Small intestine (tissue), 7 donors: Measurements from ENCODE around the gene COL8A1. TPM values are rescaled to one million over a fixed set of nuclear protein-coding genes. Genes with fewer than 3 reads are reported as not detected.

Experiments used
- DNase-seq, 2 donors: peaks; one replicate each; pipeline versions ENCODE4 v3.0.0 to v3.0.0-alpha.2; 2013
- FAIRE-seq: peaks from 2 replicates; lab custom pipeline; 2012; peaks lifted over from hg19 to GRCh38; lab: Jason Lieb, UNC
- H3K27ac ChIP-seq, 3 donors: one replicate each; pipeline ENCODE4 v1.5.1; 2013; ENCODE audit warnings: low read length in 2 of 3, mild to moderate bottlenecking in 2 of 3, control low read depth in 1 of 3, inconsistent platforms in 1 of 3, low read depth in 1 of 3, moderate library complexity in 1 of 3
- H3K27me3 ChIP-seq, 3 donors: one replicate each; pipeline ENCODE4 v1.6.1; 2013; ENCODE audit warnings: low read length in 3 of 3, inconsistent platforms in 1 of 3; ENCODE audit not compliant: control insufficient read depth in 3 of 3, insufficient read depth in 3 of 3
- H3K36me3 ChIP-seq, 3 donors: one replicate each; pipeline ENCODE4 v1.6.1; 2013; ENCODE audit warnings: low read length in 3 of 3, inconsistent platforms in 1 of 3, low read depth in 1 of 3, mild to moderate bottlenecking in 1 of 3, moderate library complexity in 1 of 3; ENCODE audit not compliant: control insufficient read depth in 3 of 3, insufficient read depth in 2 of 3
- H3K4me1 ChIP-seq, 3 donors: one replicate each; pipeline ENCODE4 v1.6.1; 2013; ENCODE audit warnings: low read length in 2 of 3, inconsistent platforms in 1 of 3, low read depth in 1 of 3, mild to moderate bottlenecking in 1 of 3, moderate library complexity in 1 of 3; ENCODE audit not compliant: control insufficient read depth in 3 of 3, insufficient read depth in 2 of 3
- H3K4me3 ChIP-seq, 3 donors: one replicate each; pipeline ENCODE4 v1.5.1; 2013; ENCODE audit warnings: low read length in 3 of 3, control low read depth in 1 of 3, inconsistent platforms in 1 of 3, low read depth in 1 of 3, mild to moderate bottlenecking in 1 of 3, moderate library complexity in 1 of 3
- H3K9me3 ChIP-seq, 2 donors: one replicate each; pipeline ENCODE4 v1.6.1; 2013; ENCODE audit warnings: low read depth in 1 of 2, low read length in 1 of 2; ENCODE audit not compliant: control insufficient read depth in 2 of 2, insufficient read depth in 1 of 2
- WGBS, 3 donors: extraction: QIAGEN DNeasy Blood & Tissue Kit; methylation state at CpG; one replicate each; pipeline ENCODE4 v1.1.7; 2013; 5-methylcytosine and 5-hydroxymethylcytosine counted together
- polyA plus RNA-seq, 4 donors: library from polyadenylated mRNA; stranded (reverse) in 3 of 4; unstranded in 1 of 4; fragments of 200-250 nt in 3 of 4; fragments of 120-200 nt in 1 of 4; gene quantifications; one replicate each; pipeline versions ENCODE4 v1.2.1 to v1.2.3, GENCODE V29; 2013
- donor health status: healthy with polysubstance abuse.
- donor health status: control.
- donor health status: control.
- donor health status: Bipolar disorder and iron deficiency.
- donor health status: healthy.

COL8A1 gene
- polyA plus RNA-seq, 4 donors: 0.21 to 4.5 (median 0.25) TPM

DNA sequence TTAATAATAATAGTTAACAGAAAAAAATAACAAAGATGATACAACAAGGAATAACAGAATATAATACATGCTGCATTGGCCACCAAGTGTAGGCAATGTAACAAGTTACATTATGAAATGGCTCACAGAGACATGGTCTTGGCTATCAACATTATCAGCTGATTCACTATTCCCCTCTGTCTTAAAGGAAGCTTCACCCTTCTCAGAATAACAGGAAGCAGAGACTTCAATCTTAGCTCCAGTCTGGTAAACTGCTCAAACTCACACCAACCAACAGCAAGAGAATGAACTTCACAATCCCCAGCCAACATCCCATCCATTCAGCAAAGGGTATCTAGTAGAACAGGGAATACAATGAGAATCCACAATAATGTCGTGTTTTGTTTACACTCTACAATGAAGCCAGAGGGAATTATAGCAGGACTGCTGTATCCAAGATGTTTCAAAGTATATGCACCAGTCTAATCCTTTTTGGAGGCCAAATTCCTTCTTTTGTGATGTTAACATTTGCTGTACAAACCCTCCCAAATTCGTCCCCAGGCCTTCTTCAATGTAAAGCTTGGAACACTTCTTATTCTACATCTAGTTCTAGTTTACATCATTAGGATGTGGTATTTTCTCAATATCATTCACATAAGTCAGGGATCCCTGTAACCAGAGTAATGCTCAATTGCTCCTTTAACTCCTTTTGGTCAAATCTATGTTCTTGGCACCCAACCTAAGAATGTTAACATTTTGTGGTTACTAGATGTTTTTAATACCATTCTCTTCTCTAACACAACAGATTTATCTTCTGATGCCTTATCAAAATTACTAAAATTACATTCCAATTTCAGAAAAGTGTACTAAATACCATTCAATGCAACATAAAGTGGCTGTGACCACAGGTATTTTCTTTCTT, 126.9 kb downstream of the COL8A1 start:
- Histone ChIP-seq H3K27me3 (peaks cover 0 to 2% (median 0%) of the 10 kb centered on the region in 3 donors), H3K4me1 (no peaks in the 10 kb centered on the region), H3K36me3 (no peaks in the 10 kb centered on the region), H3K27ac (no peak overlapping the region), H3K9me3 (no peaks in the 10 kb centered on the region), H3K4me3 (no peak overlapping the region)
- no peak for FAIRE-seq
- 39 to 58% (median 49%) methylated on average over 2 of the region's 2 CpGs for WGBS, 3 donors
- DNase-seq: no peak

DNA sequence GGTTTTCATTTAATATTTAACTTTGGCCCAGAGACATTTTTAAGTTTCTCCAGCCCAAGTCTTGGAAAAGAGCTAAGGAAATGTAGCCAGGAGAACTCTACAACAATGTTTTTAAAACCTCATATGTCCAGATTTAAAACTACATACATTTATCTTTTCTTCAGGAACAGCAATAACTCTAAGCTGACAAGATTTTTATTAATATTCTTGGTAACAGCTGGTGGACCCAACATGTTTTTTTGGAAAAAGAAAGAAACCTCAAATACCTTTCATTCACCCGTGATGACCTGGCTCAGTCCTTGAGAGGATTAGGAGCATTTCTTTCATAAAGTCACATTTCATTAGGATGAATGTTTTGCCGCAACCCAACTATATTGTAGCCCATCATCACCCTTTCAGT, 128.9 kb downstream of the COL8A1 start:
- FAIRE-seq (no peak), DNase-seq (no peak)
- Histone ChIP-seq H3K27ac (no peak overlapping the region), H3K27me3 (peaks cover 0 to 5% (median 0%) of the 10 kb centered on the region in 3 donors), H3K9me3 (no peaks in the 10 kb centered on the region), H3K4me3 (no peak overlapping the region), H3K36me3 (no peaks in the 10 kb centered on the region), H3K4me1 (no peaks in the 10 kb centered on the region)
- WGBS, 3 donors: 82 to 86% (median 83%) methylated on average over 2 of the region's 2 CpGs

DNA sequence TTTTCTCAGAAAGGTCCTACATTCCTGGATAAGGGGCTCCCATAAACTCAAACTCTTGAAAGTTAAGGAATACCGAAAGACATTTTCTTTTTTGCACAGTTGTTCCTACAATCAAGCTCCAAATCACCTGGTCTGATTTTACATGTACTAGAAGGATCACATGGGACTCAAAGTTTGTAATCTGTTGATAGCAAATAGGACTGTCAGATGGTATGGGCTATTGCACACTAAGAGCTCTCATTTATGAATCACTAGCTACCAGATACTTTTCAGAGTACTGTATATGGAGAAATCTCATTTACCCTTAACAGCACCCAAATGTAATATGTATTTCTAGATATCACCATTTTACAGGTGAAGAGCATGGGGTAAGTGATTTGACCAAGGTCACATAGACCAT, 129.7 kb downstream of the COL8A1 start:
- H3K4me1 ChIP-seq: no peaks in the 10 kb centered on the region
- H3K9me3 ChIP-seq: no peaks in the 10 kb centered on the region
- DNase-seq (no peak), FAIRE-seq (no peak)
- WGBS, 3 donors: 87 to 96% (median 93%) methylated on average over 1 of the region's 1 CpG
- peaks cover 0 to 5% (median 0%) of the 10 kb centered on the region in 3 donors for H3K27me3 ChIP-seq
- H3K4me3 ChIP-seq: no peak overlapping the region
- H3K36me3 ChIP-seq: no peaks in the 10 kb centered on the region
- no peak overlapping the region for H3K27ac ChIP-seq

DNA sequence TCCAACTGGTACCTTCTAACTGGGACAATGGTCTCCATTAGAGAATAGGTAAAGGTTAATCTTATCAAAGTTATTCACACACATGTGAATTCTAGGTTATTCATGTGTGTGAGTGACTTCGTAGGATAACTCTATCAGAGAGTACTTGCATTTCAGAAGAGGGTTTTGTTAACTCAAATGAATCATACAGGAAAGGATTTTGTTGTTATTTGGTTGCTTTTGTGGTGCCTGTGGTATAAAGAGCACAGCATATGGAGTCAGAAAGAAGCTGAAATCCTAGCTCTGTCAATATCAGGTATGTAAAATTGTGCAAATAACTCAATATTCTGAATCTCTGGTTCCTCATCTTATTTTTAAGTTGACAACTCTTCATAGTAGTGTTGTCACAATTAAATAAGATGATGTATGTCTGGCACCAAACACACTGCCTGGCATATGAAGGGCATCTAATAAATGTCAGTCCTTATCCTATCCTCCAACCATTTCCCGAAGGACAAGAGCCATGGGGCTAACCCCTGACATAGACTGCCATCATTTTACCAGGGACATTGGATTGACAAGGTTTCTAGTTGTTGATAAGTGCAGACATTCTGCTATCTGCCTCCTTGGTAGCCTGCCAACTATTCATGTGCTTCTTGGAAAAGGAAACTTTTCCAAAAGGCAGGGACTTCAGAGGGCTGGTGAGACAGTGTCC, 130.6 kb downstream of the COL8A1 start:
- peaks cover 0 to 5% (median 0%) of the 10 kb centered on the region in 3 donors for H3K27me3 ChIP-seq

DNA sequence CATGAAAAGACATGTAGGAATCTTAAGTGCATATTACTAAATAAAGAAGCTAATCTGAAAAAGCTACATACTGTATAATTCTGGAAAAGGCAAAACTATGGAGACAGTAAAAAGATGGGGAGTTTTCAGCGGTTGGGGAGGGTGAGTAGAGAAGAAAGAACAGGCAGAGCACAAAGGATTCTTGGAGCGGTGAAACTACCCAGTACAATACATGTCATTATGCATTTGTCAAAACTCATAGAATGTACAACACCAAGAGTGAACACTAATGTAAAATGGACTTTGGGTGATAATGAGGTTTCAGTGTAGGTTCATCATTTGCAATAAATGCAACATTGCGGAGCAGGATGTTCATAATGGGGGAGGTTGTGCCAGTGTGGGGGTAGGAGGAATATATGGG, 133.8 kb downstream of the COL8A1 start:
- Histone ChIP-seq H3K9me3 (no peaks in the 10 kb centered on the region), H3K4me3 (no peak overlapping the region), H3K4me1 (no peaks in the 10 kb centered on the region), H3K27me3 (peaks cover 0 to 5% (median 0%) of the 10 kb centered on the region in 3 donors), H3K36me3 (no peaks in the 10 kb centered on the region), H3K27ac (no peak overlapping the region)
- WGBS, 3 donors: 89 to 94% (median 94%) methylated on average over 3 of the region's 3 CpGs
- no peak for DNase-seq
- no peak for FAIRE-seq

More for the DNA sequence above, 130.6 kb downstream of the COL8A1 start:
- Histone ChIP-seq H3K4me3 (no peak overlapping the region), H3K27ac (no peak overlapping the region), H3K36me3 (no peaks in the 10 kb centered on the region), H3K4me1 (no peaks in the 10 kb centered on the region), H3K9me3 (no peaks in the 10 kb centered on the region)
- FAIRE-seq: no peak
- 55 to 74% (median 71%) methylated on average over 2 of the region's 2 CpGs for WGBS, 3 donors
- DNase-seq: no peak

DNA sequence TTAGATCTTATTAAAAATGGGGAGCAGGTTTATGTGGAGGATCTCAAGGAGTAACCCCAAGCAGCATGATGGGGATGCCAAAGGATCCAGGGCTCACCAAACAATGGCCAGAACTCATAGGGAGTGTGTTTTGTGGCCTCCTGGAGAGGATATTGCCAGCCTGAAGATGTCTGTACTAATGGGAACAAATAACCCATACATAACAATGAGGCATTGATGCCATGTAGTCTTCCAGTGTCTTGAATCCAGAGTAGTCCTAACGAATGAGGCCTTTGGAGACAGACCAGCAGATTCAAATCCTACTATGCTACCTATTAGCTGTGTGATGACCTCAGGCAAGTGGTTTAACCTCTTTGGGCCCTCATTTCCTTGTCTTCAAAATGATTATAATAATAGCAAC, 134.3 kb downstream of the COL8A1 start:
- 73 to 80% (median 80%) methylated on average over 1 of the region's 1 CpG for WGBS, 3 donors
- Histone ChIP-seq H3K4me1 (no peaks in the 10 kb centered on the region), H3K4me3 (no peak overlapping the region), H3K9me3 (no peaks in the 10 kb centered on the region), H3K27ac (no peak overlapping the region), H3K36me3 (no peaks in the 10 kb centered on the region), H3K27me3 (peaks cover 0 to 5% (median 0%) of the 10 kb centered on the region in 3 donors)
- FAIRE-seq (no peak), DNase-seq (no peak)

DNA sequence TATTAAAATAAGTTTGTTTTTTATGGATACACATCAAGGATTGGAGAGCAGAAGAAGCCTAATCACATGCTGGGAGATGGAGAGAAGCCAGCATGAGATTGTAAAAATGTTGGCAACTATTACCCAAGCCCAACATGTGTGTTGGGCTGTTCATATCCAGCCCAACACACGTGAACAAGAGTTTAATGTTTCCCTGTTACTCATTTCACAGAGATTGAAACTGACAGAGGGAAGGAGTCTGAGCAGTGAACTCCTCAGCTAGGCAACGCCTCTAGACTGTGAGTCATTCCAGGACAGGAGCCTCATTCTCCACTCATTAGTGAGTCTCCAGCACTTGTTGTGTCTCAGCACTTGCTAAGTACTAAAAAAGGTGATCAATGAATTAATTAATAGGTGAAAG, 136.1 kb downstream of the COL8A1 start:
- Histone ChIP-seq H3K36me3 (no peaks in the 10 kb centered on the region), H3K9me3 (no peaks in the 10 kb centered on the region), H3K4me1 (no peaks in the 10 kb centered on the region), H3K27ac (no peak overlapping the region), H3K4me3 (no peak overlapping the region), H3K27me3 (peaks cover 0 to 3% (median 2%) of the 10 kb centered on the region in 3 donors)
- WGBS, 3 donors: 13 to 33% (median 14%) methylated on average over 2 of the region's 2 CpGs
- FAIRE-seq: no peak
- DNase-seq: no peak

DNA sequence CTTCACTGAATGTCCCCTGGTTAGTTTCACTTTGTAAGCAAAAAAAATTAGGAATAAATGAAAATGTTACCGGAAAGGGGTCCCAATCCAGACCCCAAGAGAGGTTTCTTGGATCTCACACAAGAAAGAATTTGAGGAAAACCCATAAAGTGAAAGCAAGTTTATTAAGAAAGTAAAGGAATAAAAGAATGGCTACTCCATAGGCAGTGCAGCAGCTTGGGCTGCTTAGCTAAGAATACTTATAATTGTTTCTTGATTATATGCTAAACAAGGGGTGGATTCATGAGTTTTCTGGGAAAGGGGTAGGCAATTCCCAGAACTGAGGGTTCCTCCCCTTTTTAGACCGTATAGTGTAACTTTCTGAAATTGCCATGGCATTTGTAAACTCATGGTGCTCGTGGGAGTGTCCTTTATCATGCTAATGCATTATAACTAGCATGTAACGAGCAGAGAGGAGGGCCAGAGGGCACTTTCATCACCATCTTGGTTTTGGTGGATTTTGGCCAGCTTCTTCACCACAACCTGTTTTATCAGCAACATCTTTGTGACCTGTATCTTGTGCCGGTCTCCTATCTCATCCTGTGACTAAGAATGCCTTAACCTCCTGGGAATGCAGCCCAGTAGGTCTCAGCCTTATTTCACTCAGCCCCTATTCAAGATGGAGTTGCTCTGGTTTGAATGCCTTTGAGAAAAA, 138.3 kb downstream of the COL8A1 start:
- Histone ChIP-seq H3K4me1 (no peaks in the 10 kb centered on the region), H3K27ac (no peak overlapping the region), H3K9me3 (no peaks in the 10 kb centered on the region), H3K36me3 (no peaks in the 10 kb centered on the region), H3K4me3 (no peak overlapping the region), H3K27me3 (peaks cover 0 to 3% (median 0%) of the 10 kb centered on the region in 3 donors)
- DNase-seq (no peak), FAIRE-seq (no peak)
- WGBS, 3 donors: 37 to 56% (median 53%) methylated on average over 5 of the region's 5 CpGs
